ENCODE data around the gene SLC22A23. TPM values are rescaled to one million over a fixed set of nuclear protein-coding genes. Genes with fewer than 3 reads are reported as not detected.

SLC22A23 gene
- total and polyA plus RNA-seq, 2 experiments from 2014 or later = 6.1 to 38.3 TPM

GRCh38 chr6:3379482-3380060 lies 77.3 kb downstream of the SLC22A23 start:
- no peak overlapping the region for H3K27ac ChIP-seq (ENCODE audit: low read depth)
- peaks cover 21% of the 10 kb centered on the region; the same call in 1 of the 2 replicates for H3K4me1 ChIP-seq (ENCODE audit: insufficient read depth)

More at GRCh38 chr6:3379482-3380060, 77.3 kb downstream of the SLC22A23 start:
- H3K9me3 Mint-ChIP-seq = no peaks in the 10 kb centered on the region
- no peak overlapping the region; the same call in 2 of the 3 replicates for H3K4me3 Mint-ChIP-seq
- peaks cover 55% of the 10 kb centered on the region for H3K4me1 Mint-ChIP-seq
- peaks cover 67% of the 10 kb centered on the region for H3K79me2 ChIP-seq (replicated peaks; ENCODE audit: insufficient read depth)
- H3K27me3 ChIP-seq (ENCODE audit: insufficient read depth) = no peaks in the 10 kb centered on the region
- H3K9me2 ChIP-seq (ENCODE audit: insufficient read depth) = no peaks in the 10 kb centered on the region
- no peak for DNase-seq (ENCODE audit: low spot score)
- no peak overlapping the region for H2AFZ ChIP-seq
- H3K36me3 Mint-ChIP-seq (ENCODE audit: low read depth) = no peaks in the 10 kb centered on the region; the same call in 1 of the 3 replicates
- H4K20me1 ChIP-seq (replicated peaks; ENCODE audit: insufficient read depth) = peaks cover 14% of the 10 kb centered on the region
- H3K4me3 ChIP-seq = no peak overlapping the region
- no peak overlapping the region for H3K27ac Mint-ChIP-seq
- H3K27me3 Mint-ChIP-seq (ENCODE audit: insufficient read depth, low read depth, poor library complexity) = peaks cover 7% of the 10 kb centered on the region
- no peaks in the 10 kb centered on the region for H3F3A ChIP-seq (replicated peaks; ENCODE audit: low read depth)
- H3K4me2 ChIP-seq = no peak overlapping the region
- TF ChIP-seq JUNB (IDR thresholded peaks at IDR 0.05; ENCODE audit: unreplicated experiment) = no peak
- no peak for TF ChIP-seq ZNF114 (CRISPR knock-in tag; IDR thresholded peaks at IDR 0.05)
- no peak for TF ChIP-seq STAT1 (IDR thresholded peaks at IDR 0.05; ENCODE audit: unreplicated experiment)
- no peak for TF ChIP-seq EZH2 (IDR thresholded peaks at IDR 0.05; ENCODE audit: low read depth, unreplicated experiment)
- TF ChIP-seq, protein P1, sequence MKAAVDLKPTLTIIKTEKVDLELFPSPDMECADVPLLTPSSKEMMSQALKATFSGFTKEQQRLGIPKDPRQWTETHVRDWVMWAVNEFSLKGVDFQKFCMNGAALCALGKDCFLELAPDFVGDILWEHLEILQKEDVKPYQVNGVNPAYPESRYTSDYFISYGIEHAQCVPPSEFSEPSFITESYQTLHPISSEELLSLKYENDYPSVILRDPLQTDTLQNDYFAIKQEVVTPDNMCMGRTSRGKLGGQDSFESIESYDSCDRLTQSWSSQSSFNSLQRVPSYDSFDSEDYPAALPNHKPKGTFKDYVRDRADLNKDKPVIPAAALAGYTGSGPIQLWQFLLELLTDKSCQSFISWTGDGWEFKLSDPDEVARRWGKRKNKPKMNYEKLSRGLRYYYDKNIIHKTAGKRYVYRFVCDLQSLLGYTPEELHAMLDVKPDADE (IDR thresholded peaks at IDR 0.05) = no peak
- TF ChIP-seq CREB1 (CRISPR knock-in tag; IDR thresholded peaks at IDR 0.05; ENCODE audit: low read depth) = no peak
- TF ChIP-seq, protein P2, sequence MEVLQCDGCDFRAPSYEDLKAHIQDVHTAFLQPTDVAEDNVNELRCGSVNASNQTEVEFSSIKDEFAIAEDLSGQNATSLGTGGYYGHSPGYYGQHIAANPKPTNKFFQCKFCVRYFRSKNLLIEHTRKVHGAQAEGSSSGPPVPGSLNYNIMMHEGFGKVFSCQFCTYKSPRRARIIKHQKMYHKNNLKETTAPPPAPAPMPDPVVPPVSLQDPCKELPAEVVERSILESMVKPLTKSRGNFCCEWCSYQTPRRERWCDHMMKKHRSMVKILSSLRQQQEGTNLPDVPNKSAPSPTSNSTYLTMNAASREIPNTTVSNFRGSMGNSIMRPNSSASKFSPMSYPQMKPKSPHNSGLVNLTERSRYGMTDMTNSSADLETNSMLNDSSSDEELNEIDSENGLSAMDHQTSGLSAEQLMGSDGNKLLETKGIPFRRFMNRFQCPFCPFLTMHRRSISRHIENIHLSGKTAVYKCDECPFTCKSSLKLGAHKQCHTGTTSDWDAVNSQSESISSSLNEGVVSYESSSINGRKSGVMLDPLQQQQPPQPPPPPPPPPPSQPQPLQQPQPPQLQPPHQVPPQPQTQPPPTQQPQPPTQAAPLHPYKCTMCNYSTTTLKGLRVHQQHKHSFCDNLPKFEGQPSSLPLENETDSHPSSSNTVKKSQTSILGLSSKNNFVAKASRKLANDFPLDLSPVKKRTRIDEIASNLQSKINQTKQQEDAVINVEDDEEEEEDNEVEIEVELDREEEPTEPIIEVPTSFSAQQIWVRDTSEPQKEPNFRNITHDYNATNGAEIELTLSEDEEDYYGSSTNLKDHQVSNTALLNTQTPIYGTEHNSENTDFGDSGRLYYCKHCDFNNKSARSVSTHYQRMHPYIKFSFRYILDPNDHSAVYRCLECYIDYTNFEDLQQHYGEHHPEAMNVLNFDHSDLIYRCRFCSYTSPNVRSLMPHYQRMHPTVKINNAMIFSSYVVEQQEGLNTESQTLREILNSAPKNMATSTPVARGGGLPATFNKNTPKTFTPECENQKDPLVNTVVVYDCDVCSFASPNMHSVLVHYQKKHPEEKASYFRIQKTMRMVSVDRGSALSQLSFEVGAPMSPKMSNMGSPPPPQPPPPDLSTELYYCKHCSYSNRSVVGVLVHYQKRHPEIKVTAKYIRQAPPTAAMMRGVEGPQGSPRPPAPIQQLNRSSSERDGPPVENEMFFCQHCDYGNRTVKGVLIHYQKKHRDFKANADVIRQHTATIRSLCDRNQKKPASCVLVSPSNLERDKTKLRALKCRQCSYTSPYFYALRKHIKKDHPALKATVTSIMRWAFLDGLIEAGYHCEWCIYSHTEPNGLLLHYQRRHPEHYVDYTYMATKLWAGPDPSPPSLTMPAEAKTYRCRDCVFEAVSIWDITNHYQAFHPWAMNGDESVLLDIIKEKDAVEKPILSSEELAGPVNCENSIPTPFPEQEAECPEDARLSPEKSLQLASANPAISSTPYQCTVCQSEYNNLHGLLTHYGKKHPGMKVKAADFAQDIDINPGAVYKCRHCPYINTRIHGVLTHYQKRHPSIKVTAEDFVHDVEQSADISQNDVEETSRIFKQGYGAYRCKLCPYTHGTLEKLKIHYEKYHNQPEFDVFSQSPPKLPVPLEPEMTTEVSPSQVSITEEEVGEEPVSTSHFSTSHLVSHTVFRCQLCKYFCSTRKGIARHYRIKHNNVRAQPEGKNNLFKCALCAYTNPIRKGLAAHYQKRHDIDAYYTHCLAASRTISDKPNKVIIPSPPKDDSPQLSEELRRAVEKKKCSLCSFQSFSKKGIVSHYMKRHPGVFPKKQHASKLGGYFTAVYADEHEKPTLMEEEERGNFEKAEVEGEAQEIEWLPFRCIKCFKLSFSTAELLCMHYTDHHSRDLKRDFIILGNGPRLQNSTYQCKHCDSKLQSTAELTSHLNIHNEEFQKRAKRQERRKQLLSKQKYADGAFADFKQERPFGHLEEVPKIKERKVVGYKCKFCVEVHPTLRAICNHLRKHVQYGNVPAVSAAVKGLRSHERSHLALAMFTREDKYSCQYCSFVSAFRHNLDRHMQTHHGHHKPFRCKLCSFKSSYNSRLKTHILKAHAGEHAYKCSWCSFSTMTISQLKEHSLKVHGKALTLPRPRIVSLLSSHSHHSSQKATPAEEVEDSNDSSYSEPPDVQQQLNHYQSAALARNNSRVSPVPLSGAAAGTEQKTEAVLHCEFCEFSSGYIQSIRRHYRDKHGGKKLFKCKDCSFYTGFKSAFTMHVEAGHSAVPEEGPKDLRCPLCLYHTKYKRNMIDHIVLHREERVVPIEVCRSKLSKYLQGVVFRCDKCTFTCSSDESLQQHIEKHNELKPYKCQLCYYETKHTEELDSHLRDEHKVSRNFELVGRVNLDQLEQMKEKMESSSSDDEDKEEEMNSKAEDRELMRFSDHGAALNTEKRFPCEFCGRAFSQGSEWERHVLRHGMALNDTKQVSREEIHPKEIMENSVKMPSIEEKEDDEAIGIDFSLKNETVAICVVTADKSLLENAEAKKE (CRISPR knock-in tag; IDR thresholded peaks at IDR 0.05) = no peak
- no peak for TF ChIP-seq NANOG (IDR thresholded peaks at IDR 0.05; ENCODE audit: borderline replicate concordance)
- TF ChIP-seq CTCF (conservative IDR thresholded peaks at IDR 0.05; ENCODE audit: low read depth in 2 of 2) = no peak
- no peak for TF ChIP-seq POLR2AphosphoS5 (IDR thresholded peaks at IDR 0.05; ENCODE audit: low read depth)
- no peak for TF ChIP-seq EZH2phosphoT487 (IDR thresholded peaks at IDR 0.05; ENCODE audit: unreplicated experiment)
- H3K36me3 ChIP-seq (ENCODE audit: insufficient read depth) = no peaks in the 10 kb centered on the region
- no peak for ATAC-seq
